ENCODE data around the gene NUP93.
"Not testable (repeated sequence)": the region's sequence is repeated elsewhere in the genome, so short reads cannot be mapped to it uniquely, and the experiment has no call there.

NUP93 gene

DNA sequence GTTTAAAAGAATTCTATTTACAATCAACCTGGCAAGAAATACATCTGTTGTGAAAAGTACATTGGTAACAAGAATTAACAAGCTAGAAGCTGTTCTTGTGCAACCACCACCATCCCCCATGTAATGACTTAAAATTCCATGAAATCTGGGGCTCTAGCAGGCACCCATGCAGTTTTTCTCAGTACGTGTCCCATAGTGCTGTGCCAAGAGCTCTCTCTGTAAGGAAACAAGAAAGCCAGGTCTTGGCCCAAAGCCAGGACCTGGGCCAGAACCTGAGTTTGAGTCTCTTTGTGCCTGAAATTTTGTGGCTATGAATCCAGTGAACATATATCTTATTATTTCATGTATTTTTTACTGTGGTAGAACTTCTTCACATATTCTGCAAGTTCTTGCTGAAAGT, 46.6 kb downstream of the NUP93 start:
- DNase-seq = peak in 2 of 51 donors; percentile 12 to 18

DNA sequence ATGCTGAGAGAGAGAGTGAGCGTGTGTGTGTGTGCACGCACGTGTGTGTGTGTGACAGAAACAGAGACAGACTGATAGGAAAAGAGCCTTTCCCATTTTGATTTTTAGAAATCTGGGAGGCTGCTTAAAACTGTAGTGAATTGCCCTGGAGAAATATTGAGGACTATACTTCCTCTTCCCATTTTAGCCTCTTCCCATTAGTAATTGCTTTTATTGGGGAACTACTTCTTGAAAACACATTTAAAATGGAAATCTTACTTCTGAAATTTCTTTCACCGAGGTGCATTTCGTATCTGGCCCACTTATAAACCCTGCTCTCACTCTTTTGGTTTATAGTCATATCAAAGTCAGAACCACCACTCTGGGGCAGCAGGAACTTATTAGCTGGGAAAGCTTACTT, 47.1 kb downstream of the NUP93 start:
- DNase-seq = no peak

DNA sequence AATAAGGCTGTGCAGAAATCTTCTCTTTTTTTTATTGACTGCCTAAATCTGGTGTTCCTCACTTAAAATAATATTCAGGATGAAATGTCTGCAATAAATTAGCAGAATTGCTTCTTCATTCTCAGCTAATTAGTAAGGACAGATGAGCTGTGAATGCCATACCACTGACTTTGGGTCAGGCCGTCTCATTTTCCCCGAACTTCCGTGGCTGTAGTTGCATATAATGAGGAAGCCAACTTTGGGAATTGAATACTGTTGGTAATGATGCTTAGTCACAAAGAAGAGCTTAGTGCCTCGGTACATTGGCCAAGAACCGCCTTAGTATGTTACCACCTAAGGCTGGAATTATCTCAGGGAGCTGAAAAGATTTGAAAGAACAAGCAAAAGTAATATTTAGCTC, 47.6 kb downstream of the NUP93 start:
- DNase-seq = no peak

DNA sequence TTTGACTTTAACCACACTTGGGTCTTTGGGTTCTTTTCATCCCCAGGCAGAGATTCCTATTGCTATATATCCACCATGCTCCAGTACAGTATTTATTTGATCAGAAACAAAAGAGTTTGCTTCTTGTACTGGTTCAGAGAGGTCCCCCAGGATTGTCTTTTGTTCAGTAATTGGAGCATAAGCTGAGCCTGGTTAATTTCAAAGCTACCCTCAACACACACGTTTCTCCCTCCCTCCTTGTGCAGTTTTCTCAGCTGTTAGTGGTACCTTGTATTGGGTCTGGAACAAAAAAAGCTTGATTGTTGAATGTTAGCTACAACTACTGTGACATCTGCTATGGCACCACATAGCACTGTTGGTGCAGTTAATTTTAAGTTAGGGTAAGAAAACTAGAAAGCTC, 50.0 kb downstream of the NUP93 start:
- DNase-seq = no peak

DNA sequence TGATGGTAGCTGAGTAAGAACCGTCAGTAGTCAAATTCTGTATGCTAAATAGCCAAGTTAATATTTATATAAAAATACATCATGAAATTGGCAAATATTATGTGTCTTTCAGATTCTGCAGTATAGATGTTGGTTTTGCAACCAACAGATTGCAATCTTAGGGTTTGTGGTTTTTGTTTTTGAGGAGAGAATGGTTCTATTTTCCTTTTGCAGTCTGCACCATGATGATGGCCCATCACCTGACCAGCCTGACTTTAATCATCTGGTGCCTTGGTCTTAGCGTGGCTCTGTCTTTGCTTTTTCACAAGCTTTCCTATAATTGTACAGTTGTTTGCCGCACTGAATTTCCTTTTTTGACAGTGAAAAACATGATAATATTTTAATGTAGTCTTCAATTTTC, 50.7 kb downstream of the NUP93 start:
- DNase-seq = no peak

DNA sequence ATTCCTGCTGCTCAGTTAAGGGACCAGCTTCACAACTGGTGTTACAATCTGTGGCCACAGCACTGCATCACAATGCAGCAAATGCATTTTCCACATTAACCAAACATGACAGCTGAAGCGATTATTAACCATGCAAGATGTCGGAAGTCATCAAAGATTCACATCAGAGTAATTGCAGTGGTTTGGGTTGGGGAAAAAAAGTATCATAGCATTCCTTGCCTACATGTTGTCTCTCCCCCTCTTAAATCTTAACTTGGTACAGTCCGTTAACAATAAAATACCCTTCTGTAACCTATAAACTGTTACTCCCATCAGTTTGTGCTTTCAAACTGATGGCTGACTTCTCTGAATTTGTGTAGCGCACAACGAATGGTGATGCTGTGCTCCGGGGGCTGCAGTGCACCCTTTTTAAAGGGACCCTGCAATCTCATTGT, 51.6 kb downstream of the NUP93 start:
- DNase-seq = peak in 1 of 51 donors; percentile 32

DNA sequence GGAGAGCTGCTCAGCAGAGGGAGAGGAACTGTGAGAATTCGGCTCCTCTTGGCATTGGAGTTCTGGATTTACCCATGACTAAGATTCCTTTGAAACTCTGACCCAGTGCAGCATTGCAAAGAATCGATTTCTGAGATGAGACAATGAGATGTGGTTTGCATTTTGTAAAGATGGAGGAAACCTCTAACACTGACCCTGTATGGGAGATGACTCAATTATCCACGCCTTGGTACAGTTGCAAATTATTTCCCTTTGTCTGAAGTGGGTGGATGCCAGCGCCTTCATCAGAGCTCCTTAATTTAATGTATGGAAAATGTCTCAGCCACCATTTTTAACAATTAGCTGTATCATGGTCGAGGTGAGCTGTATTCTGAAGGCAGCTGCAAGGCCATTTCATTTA, 53.4 kb downstream of the NUP93 start:
- DNase-seq = no peak

DNA sequence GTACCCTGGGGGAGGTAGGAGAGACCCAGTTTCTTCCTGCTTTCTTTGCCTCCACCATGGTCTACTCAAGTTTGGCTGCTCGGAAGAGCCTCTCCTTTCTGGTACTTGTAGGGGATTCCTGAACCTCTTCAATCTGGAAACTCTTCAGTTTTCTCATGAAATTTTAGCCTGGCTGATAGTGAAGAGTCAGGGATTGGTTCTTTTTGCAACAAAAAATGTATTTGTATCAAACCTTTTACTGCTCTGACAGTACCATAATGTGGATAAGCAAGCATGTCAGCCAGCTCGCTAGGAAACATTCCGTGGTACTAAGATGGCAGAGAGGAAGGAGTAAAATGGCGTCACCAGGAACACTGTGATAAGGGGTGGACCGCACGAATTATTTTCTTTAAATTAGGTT, 55.4 kb downstream of the NUP93 start:
- no peak for DNase-seq

DNA sequence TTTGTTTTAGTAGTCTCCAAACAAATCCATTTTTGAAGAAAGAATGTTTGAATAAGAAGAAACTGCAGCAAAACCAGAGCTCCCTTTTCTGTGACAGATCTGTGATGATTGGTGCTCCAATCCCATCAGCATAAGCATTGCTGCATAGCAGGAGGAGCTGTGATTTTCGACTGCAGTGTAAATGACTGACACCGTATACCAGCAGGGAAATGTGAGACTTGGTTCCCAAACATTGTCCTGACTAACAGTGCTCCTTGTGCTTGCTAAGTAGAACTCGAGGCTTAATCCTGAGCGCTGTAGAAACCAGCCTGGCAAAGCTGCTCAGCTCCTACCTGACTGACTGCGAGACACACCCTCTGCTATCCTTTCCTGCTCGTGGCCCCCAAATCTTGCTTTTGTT, 57.2 kb downstream of the NUP93 start:
- peak in 1 of 51 donors; percentile 47 for DNase-seq

DNA sequence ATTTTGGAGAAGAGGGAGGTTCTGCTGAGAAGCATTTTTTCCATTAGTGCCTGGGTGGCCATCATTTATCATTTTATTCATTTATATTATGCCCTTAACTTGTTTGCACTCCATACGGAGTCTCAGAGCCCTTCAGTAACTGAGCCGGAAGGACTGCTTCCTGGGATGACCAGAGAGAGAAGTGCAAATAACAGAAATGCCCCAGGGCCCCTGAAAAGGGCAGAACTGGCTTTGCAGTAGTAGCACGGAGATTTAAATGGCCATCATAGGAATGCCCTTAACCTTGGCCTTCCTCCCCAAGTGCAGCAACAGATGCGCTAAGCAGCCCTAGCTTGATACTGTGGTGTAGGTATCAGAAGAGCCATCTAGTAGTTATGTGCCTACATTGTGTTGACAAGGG, 58.5 kb downstream of the NUP93 start:
- DNase-seq = no peak

DNA sequence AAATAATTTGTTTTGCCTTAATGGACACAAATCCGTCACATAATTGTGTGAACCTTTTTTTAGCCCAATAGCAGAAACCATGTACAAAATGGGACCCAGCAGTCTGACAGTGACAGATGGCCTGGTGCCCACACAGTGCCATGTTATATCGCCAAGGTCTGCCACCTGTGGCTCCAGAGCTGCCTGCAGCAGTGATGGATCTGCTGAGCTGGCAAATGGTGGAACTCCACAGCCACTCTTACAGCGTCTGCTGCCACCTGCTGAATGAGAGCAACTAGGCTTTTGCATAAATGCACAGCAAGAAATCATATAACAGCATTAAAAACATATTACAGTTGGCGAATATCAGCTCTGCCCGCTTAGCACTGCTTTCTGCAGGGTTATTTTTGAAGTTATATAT, 59.4 kb downstream of the NUP93 start:
- DNase-seq = peak in 18 of 51 donors; percentile 2 to 42 (median 20)

DNA sequence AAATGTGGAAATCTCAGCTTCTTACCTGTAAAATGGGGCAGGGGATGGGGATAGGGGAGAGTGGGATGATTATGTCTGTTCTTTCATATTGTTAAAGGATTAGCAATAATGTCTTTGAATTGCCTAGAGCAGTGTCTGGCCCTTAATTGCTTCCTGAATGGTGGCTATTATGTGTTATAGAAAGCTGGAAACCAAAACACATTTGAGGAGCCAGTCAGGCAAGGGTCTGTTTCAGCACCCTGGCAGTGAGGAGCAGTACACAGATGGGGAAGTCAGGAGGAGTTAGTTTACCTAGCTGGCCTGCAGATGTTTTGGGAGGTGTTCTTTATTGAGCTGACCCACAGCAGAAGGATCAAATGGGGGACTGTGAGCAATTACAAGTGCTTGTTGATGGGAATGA, 63.0 kb downstream of the NUP93 start:
- DNase-seq = no peak

DNA sequence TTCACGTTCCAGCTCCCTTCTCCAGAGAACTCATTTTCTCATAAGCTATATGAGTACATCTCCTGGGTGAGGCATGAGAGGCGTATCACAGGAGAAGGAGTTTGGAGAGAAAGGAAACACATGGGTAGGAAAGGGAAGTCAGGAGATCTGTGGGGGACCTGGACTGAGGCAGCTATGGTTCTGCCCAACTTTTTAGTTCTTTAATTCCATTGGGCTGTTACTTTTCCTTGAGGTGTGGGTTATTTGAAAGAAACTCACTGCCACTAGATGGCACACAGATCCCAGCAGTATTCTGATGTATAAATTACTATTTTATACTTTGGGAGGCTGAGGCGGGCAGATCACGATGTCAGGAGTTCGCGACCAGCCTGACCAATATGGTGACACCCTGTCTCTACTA, 63.6 kb downstream of the NUP93 start:
- DNase-seq = no peak

DNA sequence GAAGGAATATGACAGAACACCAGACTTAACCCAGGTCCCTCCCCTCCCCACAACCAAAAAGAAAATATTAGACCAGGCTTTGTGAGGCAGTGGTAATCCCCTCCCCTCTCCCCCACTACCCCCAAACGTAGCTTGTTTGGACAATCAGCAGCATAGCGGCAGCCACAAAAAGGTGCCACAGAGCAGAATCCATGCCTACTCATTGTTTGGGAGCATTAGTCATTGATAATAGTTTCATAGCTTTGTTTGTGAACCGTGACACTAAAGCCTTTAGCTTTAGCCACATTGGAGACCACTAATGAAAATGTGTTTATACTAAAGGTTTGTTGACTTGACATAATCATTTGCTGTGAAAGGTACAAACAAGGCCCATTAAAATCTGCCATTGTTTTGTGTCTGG, 65.1 kb downstream of the NUP93 start:
- DNase-seq = no peak

DNA sequence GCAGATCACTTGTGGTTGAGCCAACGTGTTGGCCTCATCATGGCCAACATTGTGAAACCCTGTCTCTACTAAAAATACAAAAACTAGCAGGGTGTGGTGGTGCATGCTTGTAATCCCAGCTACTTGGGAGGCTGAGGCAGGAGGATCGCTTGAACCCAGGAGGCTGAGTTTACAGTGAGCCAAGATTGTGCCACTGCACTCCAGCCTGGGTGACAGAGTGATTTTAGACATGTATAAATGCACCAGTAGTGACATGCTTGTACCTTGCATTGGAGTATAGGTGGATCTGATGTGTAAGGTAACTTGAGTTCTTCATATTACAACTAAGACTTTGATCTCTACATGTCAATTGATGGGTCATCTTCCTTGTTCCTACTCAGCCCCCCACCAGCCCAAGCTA, 67.1 kb downstream of the NUP93 start:
- DNase-seq = not testable (repeated sequence)

DNA sequence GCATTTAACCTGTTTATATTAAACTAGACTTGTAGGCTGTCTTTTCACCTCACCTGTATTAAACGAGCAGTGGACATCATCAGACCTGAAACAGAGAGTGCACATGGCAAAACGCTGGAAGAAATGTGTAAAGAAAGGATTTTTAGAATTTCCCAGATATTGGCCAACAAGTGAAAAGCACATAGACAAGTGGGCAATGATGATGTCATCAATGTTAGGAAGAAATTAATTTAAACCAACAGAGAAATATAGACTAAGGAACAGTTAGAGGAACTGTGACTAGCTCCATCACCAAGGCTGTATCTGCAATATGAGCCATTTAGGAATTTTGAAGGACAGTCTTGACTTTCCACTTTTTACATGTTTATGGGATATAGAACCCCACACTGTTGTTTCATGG, 67.9 kb downstream of the NUP93 start:
- DNase-seq = no peak

DNA sequence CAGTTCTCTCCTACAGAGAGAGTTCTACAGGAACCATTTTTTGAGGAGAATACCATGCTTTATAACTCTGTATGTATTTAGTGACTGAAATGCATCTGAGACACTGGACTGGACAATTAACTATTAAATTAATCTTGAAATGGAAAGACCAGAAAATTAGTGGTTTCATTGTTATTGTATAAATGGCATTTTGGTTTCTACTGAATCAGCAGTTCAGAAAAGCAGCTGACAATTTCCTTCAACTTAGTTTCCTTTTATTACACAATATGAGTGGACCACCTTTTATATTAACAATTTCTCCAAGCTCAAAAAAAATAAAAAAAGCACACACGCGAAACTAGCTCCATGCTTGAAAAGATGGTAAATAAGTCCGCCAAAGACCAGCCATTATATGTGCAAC, 69.0 kb downstream of the NUP93 start:
- no peak for DNase-seq

DNA sequence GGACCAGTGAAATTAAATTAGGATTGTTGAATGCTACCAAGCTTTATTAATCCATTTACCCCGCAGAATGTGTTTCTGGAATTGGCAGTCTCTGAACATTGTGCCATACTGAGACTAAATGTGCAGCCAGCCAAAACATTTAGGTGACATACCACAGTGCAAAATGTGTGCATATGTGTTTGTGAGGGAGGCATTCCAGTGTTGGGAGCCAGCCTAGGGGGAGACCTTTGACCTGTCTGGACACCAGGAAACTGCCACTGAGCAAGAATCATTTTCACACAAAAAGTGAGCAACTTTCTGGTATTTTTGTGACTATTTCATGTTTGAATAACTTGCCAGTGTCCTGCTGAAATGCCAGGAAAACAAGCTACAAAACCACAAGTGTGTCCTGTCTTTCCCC, 70.4 kb downstream of the NUP93 start:
- DNase-seq = no peak

DNA sequence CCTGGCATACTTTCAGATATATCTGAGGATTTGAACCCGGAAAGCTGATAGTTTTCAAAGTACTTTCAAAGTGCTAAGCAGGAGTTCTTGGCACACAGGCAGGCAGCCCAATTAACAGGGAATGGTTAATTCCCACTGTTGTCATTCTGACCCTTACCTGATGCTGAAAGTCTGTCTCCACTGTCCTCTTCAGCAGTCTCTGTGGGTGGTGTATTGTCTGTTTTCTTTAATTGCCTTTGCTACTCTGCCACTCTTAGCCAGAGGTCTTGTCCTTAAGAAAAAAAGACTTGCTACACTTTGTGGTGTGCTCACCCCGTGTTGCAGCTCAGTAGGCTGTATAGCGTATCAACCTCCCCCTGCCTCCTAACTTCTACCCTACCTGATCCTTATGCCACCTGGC, 71.8 kb downstream of the NUP93 start:
- no peak for DNase-seq

DNA sequence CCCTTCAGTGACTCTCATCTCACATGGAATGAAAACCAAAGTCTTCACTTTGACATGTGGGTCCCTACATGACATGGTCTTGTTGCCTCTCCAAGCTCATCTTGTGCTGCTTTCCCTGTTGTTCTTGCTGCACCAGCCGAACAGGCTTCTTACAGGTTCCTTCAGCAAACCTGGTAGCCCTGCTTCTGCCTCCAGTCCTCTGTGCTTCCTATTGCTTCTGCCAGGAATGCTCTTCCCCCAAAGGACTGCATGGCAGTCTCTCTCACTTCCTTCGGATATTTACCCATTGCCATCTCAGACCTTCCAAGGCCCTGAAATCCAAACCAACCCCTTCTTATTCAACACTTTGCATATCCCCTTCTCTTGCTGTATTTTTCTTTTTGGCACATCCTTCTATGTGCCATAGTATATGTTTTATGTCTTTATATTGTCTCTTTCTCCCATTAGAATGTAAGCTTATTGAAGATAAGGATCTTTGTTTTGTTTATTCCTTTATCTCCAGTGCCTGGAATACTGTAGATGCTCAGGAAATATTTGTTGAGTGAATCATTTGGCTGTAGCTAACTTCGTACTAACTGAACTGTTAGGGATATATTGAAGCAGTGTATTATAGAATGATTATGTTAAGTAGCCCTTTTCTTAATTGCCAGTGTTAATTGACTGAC, 77.2 kb downstream of the NUP93 start:
- DNase-seq = no peak

DNA sequence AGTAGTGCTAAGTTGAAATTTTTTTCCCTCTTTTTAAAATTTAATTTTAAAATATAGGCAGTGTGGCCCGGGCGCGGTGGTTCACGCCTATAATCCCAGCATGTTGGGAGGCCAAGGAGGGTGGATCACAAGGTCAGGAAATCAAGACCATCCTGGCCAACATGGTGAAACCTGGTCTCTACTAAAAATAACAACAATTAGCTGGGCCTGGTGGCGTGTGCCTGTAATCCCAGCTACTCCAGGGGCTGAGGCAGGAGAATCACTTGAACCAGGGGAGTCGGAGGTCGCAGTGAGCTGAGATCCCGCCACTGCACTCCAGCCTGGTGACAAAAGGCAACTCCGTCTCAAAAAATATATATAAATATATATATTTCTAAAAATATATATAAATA, 77.7 kb downstream of the NUP93 start:
- not testable (repeated sequence) for DNase-seq

DNA sequence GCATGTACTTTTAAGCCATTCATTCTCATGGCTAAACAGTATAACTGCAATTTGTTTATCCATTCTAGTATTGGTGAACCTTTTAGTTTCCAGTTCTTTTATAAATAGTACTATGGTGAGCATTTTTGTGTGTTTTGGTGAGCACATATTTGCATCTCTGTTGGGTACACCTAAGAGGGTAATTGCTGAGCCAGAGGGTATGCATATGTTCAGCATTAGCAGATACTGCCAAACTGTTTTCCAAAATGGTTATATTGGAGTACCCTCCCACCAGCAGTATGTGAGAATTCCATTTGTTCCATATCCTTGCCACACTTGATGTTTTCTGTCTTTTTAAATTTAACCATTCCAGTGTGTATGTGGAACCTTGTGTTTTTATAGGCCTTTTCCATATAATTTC, 81.0 kb downstream of the NUP93 start:
- DNase-seq = no peak

DNA sequence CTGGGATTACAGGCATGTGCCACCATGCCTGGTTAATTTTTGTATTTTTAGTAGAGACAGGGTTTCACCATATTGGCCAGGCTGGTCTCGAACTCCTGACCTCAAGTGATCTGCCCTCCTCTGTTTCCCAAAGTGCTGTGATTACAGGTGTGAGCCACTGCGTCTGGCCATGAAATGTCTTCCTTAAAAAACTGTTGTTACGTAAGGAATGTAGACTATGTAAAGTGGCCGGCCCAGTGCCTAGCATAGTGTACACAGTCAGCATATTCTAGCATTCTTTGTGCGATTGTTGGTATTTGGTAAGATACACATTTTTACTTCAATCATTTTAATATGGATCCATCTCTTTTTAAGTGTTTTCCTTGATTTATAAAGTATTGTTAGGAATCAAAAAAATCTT, 81.7 kb downstream of the NUP93 start:
- DNase-seq = not testable (repeated sequence)

DNA sequence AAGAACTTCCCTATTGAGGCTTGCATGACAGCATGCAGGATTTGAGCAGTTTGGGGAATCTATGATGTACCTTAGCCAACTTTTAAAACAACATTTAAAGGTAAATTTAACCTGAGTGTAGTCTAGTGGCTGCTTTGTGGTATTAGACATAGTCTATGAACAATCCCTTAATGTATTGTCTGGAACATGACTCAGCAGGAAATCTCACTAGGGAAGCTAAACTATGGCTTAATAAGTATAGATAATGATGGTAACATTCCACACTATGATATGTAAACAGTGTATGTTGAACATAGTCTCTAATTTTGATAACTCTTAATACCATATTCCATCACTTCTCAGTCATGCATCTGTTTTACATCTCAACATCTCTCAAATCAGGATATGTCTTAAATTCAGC, 83.0 kb downstream of the NUP93 start:
- DNase-seq = no peak

Measured in hypothalamus (tissue), 51 donors.